ENCODE data around the gene SEPTIN3. TPM values are rescaled to one million over a fixed set of nuclear protein-coding genes. Genes with fewer than 3 reads are reported as not detected.

The SEPTIN3 gene
- total RNA-seq, 1 donor from 2014 or later, result 0.46 TPM

DNA sequence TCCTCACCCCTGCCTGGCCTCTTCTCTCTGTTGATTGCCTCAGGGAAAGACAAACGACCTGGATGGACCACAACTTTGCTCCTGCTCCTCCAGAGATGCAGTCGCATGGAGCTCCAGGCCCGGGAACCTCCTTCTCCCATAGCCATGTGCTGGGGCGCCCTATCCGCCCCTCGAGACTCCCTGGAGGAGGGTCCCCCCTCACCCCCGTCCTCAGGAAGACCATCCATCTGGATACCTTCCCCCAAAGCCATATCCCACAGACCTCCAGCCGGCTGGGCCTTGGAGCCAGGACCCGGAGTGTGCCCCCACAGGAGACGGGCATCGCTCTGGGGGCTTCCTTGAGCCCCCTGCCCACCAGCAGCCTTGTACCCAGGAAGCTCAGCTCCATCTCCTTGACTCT lies 2.2 kb downstream of the SEPTIN3 start:
- no peak overlapping the region for H3K27ac Mint-ChIP-seq (ENCODE audit: unreplicated experiment)
- no peaks in the 10 kb centered on the region for H3K36me3 Mint-ChIP-seq (ENCODE audit: unreplicated experiment)
- peaks cover 30% of the 10 kb centered on the region for H3K27me3 Mint-ChIP-seq (ENCODE audit: unreplicated experiment)
- no peak for DNase-seq (ENCODE audit: extremely low spot score, unreplicated experiment)
- H3K4me3 Mint-ChIP-seq (ENCODE audit: unreplicated experiment), result no peak overlapping the region
- H3K4me1 Mint-ChIP-seq (ENCODE audit: unreplicated experiment), result peaks cover 6% of the 10 kb centered on the region
- TF ChIP-seq, protein P1, sequence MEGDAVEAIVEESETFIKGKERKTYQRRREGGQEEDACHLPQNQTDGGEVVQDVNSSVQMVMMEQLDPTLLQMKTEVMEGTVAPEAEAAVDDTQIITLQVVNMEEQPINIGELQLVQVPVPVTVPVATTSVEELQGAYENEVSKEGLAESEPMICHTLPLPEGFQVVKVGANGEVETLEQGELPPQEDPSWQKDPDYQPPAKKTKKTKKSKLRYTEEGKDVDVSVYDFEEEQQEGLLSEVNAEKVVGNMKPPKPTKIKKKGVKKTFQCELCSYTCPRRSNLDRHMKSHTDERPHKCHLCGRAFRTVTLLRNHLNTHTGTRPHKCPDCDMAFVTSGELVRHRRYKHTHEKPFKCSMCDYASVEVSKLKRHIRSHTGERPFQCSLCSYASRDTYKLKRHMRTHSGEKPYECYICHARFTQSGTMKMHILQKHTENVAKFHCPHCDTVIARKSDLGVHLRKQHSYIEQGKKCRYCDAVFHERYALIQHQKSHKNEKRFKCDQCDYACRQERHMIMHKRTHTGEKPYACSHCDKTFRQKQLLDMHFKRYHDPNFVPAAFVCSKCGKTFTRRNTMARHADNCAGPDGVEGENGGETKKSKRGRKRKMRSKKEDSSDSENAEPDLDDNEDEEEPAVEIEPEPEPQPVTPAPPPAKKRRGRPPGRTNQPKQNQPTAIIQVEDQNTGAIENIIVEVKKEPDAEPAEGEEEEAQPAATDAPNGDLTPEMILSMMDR (IDR thresholded peaks at IDR 0.05), result no peak
- H3K9me3 Mint-ChIP-seq (ENCODE audit: unreplicated experiment), result no peaks in the 10 kb centered on the region

GRCh38 chr22:41974691-41975290 lies 5.5 kb downstream of the SEPTIN3 start:
- TF ChIP-seq, protein P1 (IDR thresholded peaks at IDR 0.05), result no peak
- H3K27me3 Mint-ChIP-seq (ENCODE audit: unreplicated experiment), result peaks cover 54% of the 10 kb centered on the region
- H3K4me3 Mint-ChIP-seq (ENCODE audit: unreplicated experiment), result peak overlapping the region; percentile 8
- no peak overlapping the region for H3K27ac Mint-ChIP-seq (ENCODE audit: unreplicated experiment)
- peaks cover 3% of the 10 kb centered on the region for H3K4me1 Mint-ChIP-seq (ENCODE audit: unreplicated experiment)
- no peaks in the 10 kb centered on the region for H3K9me3 Mint-ChIP-seq (ENCODE audit: unreplicated experiment)
- H3K36me3 Mint-ChIP-seq (ENCODE audit: unreplicated experiment), result no peaks in the 10 kb centered on the region
- DNase-seq (ENCODE audit: extremely low spot score, unreplicated experiment), result no peak

DNA sequence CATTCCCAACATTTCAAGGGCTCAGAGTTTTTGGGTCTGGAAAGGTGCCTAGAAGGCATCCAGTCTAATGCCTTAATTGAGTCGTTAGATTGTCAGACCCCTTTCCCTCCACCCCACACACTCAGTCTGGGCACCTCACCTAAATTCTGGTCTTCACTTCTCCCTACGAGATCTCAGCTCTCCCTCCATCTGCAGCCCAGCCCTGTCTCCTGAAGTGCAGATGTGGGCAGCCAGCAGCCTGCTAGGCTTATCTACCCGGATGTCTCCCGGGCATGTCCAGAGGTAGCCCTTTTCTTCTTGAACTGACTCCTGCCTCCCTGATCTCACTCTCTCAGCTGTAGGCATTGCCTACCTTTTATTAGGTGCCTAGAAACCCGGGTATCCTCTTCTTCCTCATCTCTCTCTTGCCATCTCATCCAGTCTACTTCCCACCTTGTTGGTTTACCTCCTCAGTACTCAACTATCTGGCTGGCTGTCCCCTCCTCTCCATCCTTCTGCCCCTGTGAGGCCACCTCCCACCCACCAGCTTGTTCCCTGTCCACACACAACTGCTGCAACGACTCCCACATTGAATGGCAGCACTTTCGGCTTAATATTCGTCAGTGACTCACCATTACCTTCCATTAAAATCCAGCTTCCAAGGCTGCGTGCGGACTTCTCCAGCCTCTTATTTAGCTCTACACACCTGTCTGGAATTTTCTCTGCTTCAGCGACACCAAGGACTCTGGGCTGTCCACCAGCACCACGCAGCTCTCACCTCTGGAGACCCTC lies 6.2 kb downstream of the SEPTIN3 start:
- DNase-seq (ENCODE audit: extremely low spot score, unreplicated experiment), result no peak
- H3K27ac Mint-ChIP-seq (ENCODE audit: unreplicated experiment), result no peak overlapping the region
- peak overlapping the region; percentile 65 for H3K4me3 Mint-ChIP-seq (ENCODE audit: unreplicated experiment)
- peaks cover 54% of the 10 kb centered on the region for H3K27me3 Mint-ChIP-seq (ENCODE audit: unreplicated experiment)
- no peaks in the 10 kb centered on the region for H3K36me3 Mint-ChIP-seq (ENCODE audit: unreplicated experiment)
- H3K9me3 Mint-ChIP-seq (ENCODE audit: unreplicated experiment), result no peaks in the 10 kb centered on the region
- TF ChIP-seq, protein P1 (IDR thresholded peaks at IDR 0.05), result no peak
- H3K4me1 Mint-ChIP-seq (ENCODE audit: unreplicated experiment), result peaks cover 3% of the 10 kb centered on the region

DNA sequence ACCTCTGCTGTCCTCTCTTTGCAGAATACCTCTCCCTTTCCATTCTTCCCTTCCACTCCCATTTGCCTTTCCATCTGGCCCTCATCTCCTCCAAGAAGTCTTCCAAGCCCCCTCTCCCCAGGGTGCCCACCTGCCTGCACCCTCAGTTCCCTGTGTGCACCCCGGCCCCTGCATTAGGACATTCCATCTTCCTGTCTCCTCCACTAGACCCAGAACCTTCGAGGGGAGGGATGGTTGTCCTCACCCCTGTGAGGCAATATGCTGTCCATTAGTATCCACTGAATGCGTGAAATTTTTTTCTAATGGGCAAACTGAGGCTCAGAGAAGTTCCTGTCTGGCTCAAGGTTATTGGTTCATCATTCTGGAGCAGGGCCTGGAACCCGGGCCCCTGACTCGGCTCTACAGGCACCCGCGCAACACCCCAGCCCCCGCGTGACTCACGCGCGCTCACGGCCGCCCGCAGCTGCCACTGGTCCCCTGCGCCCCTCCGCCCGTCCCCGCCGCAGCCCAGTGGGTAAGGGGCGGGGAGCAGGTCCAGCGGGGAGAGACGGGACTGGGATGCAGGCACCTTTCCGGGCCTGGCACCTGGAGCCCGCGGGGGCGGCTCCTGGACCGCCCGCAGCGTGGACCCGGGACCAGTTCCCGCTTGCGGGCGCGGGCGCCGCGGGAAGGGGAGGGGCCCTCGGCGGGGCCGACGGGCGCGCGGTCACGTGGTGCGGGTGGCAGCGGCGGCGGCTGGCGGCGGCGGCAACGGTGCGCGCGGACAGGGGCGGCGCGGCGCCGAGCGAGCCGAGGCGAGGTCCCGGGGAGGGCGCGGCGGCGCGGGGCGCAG lies 7.0 kb downstream of the SEPTIN3 start:
- Mint-ChIP-seq H3K4me1 (ENCODE audit: unreplicated experiment) (peaks cover 3% of the 10 kb centered on the region), H3K9me3 (ENCODE audit: unreplicated experiment) (no peaks in the 10 kb centered on the region), H3K27me3 (ENCODE audit: unreplicated experiment) (peaks cover 54% of the 10 kb centered on the region), H3K36me3 (ENCODE audit: unreplicated experiment) (no peaks in the 10 kb centered on the region), H3K4me3 (ENCODE audit: unreplicated experiment) (peak overlapping the region; percentile 65), H3K27ac (ENCODE audit: unreplicated experiment) (no peak overlapping the region)
- no peak for DNase-seq (ENCODE audit: extremely low spot score, unreplicated experiment)
- TF ChIP-seq, protein P1 (IDR thresholded peaks at IDR 0.05), result no peak
